H1 (cell line): ENCODE data around the gene FKRP. TPM values are rescaled to one million over a fixed set of nuclear protein-coding genes. Genes with fewer than 3 reads are reported as not detected.

Experiments used
- CTCF ChIA-PET: fragments of 300-600 bp; sonication (Branson Sonifier 250); formaldehyde crosslinking; loops from one replicate; lab custom pipeline; 2021; ENCODE audit not compliant: partially characterized antibody; lab: Charles Lee
- POLR2A ChIA-PET: fragments of 300-600 bp; sonication (Branson Sonifier 250); formaldehyde crosslinking; loops from one replicate; lab custom pipeline; 2021; ENCODE audit warnings: inconsistent platforms; ENCODE audit not compliant: partially characterized antibody; lab: Charles Lee
- DNase-seq, 2 experiments: peaks; one replicate each; pipeline versions ENCODE4 v3.0.0 to v3.0.0-alpha.2; 2010 to 2022; ENCODE audit warnings: low spot score in 2 of 2, low read depth in 1 of 2, mixed read lengths in 1 of 2
- FAIRE-seq: peaks from 2 replicates; lab custom pipeline; 2011; peaks lifted over from hg19 to GRCh38; lab: Jason Lieb, UNC
- H2AFZ ChIP-seq: 2 replicates; pipeline ENCODE4 v1.8.1; 2012; ENCODE audit warnings: low read length, inconsistent platforms
- H2AK5ac ChIP-seq: 2 replicates; pipeline ENCODE4 v1.6.1; 2013; ENCODE audit warnings: low read depth, low read length
- H2BK120ac ChIP-seq: replicated peaks from 2 replicates; pipeline ENCODE3; 2013; ENCODE audit warnings: low read depth, low read length, inconsistent platforms
- H2BK12ac ChIP-seq: 2 replicates; pipeline ENCODE4 v1.6.1; 2013; ENCODE audit warnings: low read depth, low read length
- H2BK15ac ChIP-seq: 2 replicates; pipeline ENCODE4 v1.6.1; 2013; ENCODE audit warnings: low read length
- H2BK20ac ChIP-seq: 2 replicates; pipeline ENCODE4 v1.6.1; 2013; ENCODE audit warnings: low read length
- H2BK5ac ChIP-seq: 2 replicates; pipeline ENCODE4 v1.6.1; 2013; ENCODE audit warnings: low read depth, low read length
- H3K14ac ChIP-seq: 2 replicates; pipeline ENCODE4 v1.6.1; 2013; ENCODE audit warnings: inconsistent platforms; ENCODE audit not compliant: insufficient read length
- H3K18ac ChIP-seq: 2 replicates; pipeline ENCODE4 v1.6.1; 2013; ENCODE audit warnings: low read length; ENCODE audit errors: extremely low read depth
- H3K23ac ChIP-seq: 2 replicates; pipeline ENCODE4 v1.6.1; 2013; ENCODE audit warnings: inconsistent platforms; ENCODE audit not compliant: insufficient read length
- H3K23me2 ChIP-seq: 2 replicates; pipeline ENCODE4 v1.6.1; 2013; ENCODE audit warnings: low read depth, low read length
- H3K27ac ChIP-seq: 2 replicates; pipeline ENCODE4 v1.6.1; 2011; ENCODE audit warnings: low read depth, low read length, inconsistent platforms
- H3K27me3 ChIP-seq, 4 experiments: replicated peaks in 1 of 4; 1 replicate in 1 of 4; 2 replicates in 3 of 4; pipeline versions ENCODE4 v1.6.1 to v1.8.1; 2011 to 2013; ENCODE audit warnings: low read length in 3 of 4, mild to moderate bottlenecking in 3 of 4, inconsistent platforms in 2 of 4, mixed read lengths in 2 of 4, moderate library complexity in 1 of 4; ENCODE audit not compliant: control insufficient read depth in 3 of 4, insufficient read depth in 3 of 4; ENCODE audit errors: extremely low read depth in 1 of 4
- H3K36me3 ChIP-seq, 4 experiments: 2 replicates each; pipeline versions ENCODE4 v1.6.1 to v1.8.1; 2011 to 2013; ENCODE audit warnings: mild to moderate bottlenecking in 4 of 4, low read length in 3 of 4, moderate library complexity in 2 of 4, control low read depth in 1 of 4, inconsistent platforms in 1 of 4; ENCODE audit not compliant: insufficient read depth in 4 of 4, control insufficient read depth in 2 of 4
- H3K4ac ChIP-seq: replicated peaks from 2 replicates; pipeline ENCODE3; 2013; ENCODE audit warnings: low read length, low read depth, mixed read lengths, inconsistent platforms; ENCODE audit not compliant: insufficient read length
- H3K4me1 ChIP-seq, 4 experiments: replicated peaks in 1 of 4; 1 replicate in 1 of 4; 2 replicates in 3 of 4; pipeline versions ENCODE4 v1.6.1 to v1.8.1; 2011 to 2013; ENCODE audit warnings: low read length in 3 of 4, inconsistent platforms in 2 of 4, mixed read lengths in 1 of 4; ENCODE audit not compliant: insufficient read depth in 4 of 4, control insufficient read depth in 3 of 4
- H3K4me2 ChIP-seq, 2 experiments: 2 replicates each; pipeline versions ENCODE4 v1.6.1 to v1.8.1; 2011 to 2013; ENCODE audit warnings: low read depth in 2 of 2, low read length in 2 of 2, control low read depth in 1 of 2, inconsistent platforms in 1 of 2, mild to moderate bottlenecking in 1 of 2; ENCODE audit not compliant: insufficient read depth in 1 of 2
- H3K4me3 ChIP-seq, 4 experiments: fragments of 200-600, 300-600 bp in 1 of 4; sonication (generic), shearing (Covaris generic), sonication (Bioruptor Twin) in 1 of 4; 2 replicates each; pipeline versions ENCODE4 v1.5.1 to v1.8.1; 2011 to 2016; ENCODE audit warnings: low read length in 4 of 4, low read depth in 3 of 4, control low read depth in 2 of 4, inconsistent platforms in 2 of 4, mild to moderate bottlenecking in 2 of 4, mixed read lengths in 1 of 4, moderate library complexity in 1 of 4; ENCODE audit not compliant: insufficient read depth in 2 of 4; ENCODE audit errors: extremely low read depth in 1 of 4
- H3K56ac ChIP-seq: replicated peaks from 2 replicates; pipeline ENCODE3; 2013; ENCODE audit warnings: low read depth, mild to moderate bottlenecking, mixed read lengths, low read length, inconsistent platforms; ENCODE audit not compliant: insufficient read length
- H3K79me1 ChIP-seq: 2 replicates; pipeline ENCODE4 v1.6.1; 2013; ENCODE audit warnings: low read depth, low read length, control low read depth
- H3K79me2 ChIP-seq, 2 experiments: 2 replicates each; pipeline versions ENCODE4 v1.6.1 to v1.8.1; 2012 to 2013; ENCODE audit warnings: low read length in 2 of 2, mild to moderate bottlenecking in 2 of 2, inconsistent platforms in 1 of 2; ENCODE audit not compliant: insufficient read depth in 2 of 2, control insufficient read depth in 1 of 2
- H3K9ac ChIP-seq, 4 experiments: replicated peaks in 1 of 4; 1 replicate in 1 of 4; 2 replicates in 3 of 4; pipeline versions ENCODE4 v1.6.1 to v1.8.1; 2011 to 2013; ENCODE audit warnings: low read depth in 3 of 4, low read length in 3 of 4, control low read depth in 2 of 4, mild to moderate bottlenecking in 2 of 4, moderate library complexity in 2 of 4, inconsistent platforms in 1 of 4; ENCODE audit errors: extremely low read depth in 1 of 4
- H3K9me3 ChIP-seq, 2 experiments: 2 replicates each; pipeline versions ENCODE4 v1.6.1 to v1.8.1; 2012 to 2013; ENCODE audit warnings: mild to moderate bottlenecking in 2 of 2, moderate library complexity in 2 of 2, control low read depth in 1 of 2, inconsistent platforms in 1 of 2, low read depth in 1 of 2, low read length in 1 of 2, mixed read lengths in 1 of 2; ENCODE audit not compliant: insufficient read depth in 2 of 2
- H4K20me1 ChIP-seq, 2 experiments: replicated peaks in 1 of 2; 2 replicates each; pipeline versions ENCODE3 to v1.8.1; 2011 to 2013; ENCODE audit warnings: inconsistent platforms in 2 of 2, low read length in 2 of 2, mild to moderate bottlenecking in 1 of 2; ENCODE audit not compliant: insufficient read depth in 2 of 2, control insufficient read depth in 1 of 2
- H4K5ac ChIP-seq: 2 replicates; pipeline ENCODE4 v1.6.1; 2013; ENCODE audit warnings: low read length, low read depth, mixed read lengths, inconsistent platforms; ENCODE audit not compliant: insufficient read length
- H4K8ac ChIP-seq: 2 replicates; pipeline ENCODE4 v1.8.0; 2013; ENCODE audit warnings: mild to moderate bottlenecking, moderate library complexity, low read length, inconsistent platforms; ENCODE audit not compliant: insufficient read depth; ENCODE audit errors: extremely low read depth
- H4K91ac ChIP-seq: replicated peaks from 2 replicates; pipeline ENCODE3; 2013; ENCODE audit warnings: low read length, mixed read lengths, inconsistent platforms; ENCODE audit not compliant: insufficient read length
- CEBPB ChIP-seq: IDR thresholded peaks from 2 replicates; pipeline ENCODE4 v1.6.1; 2012; ENCODE audit warnings: low read depth, low read length
- KDM1A ChIP-seq: fragments of 200-600, 300-600 bp; sonication (generic); IDR thresholded peaks from 2 replicates; pipeline ENCODE4 v1.7.1; 2016; ENCODE audit warnings: mild to moderate bottlenecking, low read length, borderline replicate concordance
- MAX ChIP-seq: IDR thresholded peaks from 2 replicates; pipeline ENCODE4 v1.6.1; 2012; ENCODE audit warnings: inconsistent platforms
- POLR2AphosphoS5 ChIP-seq: IDR thresholded peaks from 2 replicates; pipeline ENCODE4 v1.6.1; 2011; ENCODE audit warnings: low read depth, low read length
- POU5F1 ChIP-seq: IDR thresholded peaks from 2 replicates; pipeline ENCODE4 v1.6.1; 2011; ENCODE audit warnings: low read depth, mild to moderate bottlenecking, low read length, moderate library complexity
- RAD21 ChIP-seq, 2 experiments: IDR thresholded peaks in 1 of 2; conservative IDR thresholded peaks in 1 of 2; 2 replicates each; pipeline ENCODE4 v1.6.1; 2011; ENCODE audit warnings: low read depth in 2 of 2, low read length in 2 of 2, improper control_type of control experiment in 1 of 2, inconsistent platforms in 1 of 2, mild to moderate bottlenecking in 1 of 2, moderate library complexity in 1 of 2
- RFX5 ChIP-seq: IDR thresholded peaks from 2 replicates; pipeline ENCODE4 v1.6.1; 2011; ENCODE audit warnings: low read depth, low read length, improper control_type of control experiment, borderline replicate concordance
- SP1 ChIP-seq: IDR thresholded peaks from 2 replicates; pipeline ENCODE4 v1.6.1; 2011; ENCODE audit warnings: low read depth, low read length
- USF2 ChIP-seq: IDR thresholded peaks from 2 replicates; pipeline ENCODE4 v1.6.1; 2011; ENCODE audit warnings: low read length, improper control_type of control experiment
- YY1 ChIP-seq: IDR thresholded peaks from 2 replicates; pipeline ENCODE4 v1.6.1; 2011; ENCODE audit warnings: low read depth, mild to moderate bottlenecking, low read length
- WGBS, 2 experiments: shearing (Covaris generic) in 1 of 2; methylation state at CpG; one replicate each; pipeline versions ENCODE4 v1.1.6 to v1.1.7; 2013 to 2015; ENCODE audit warnings: low lambda C conversion rate in 2 of 2, mixed read lengths in 2 of 2, inconsistent platforms in 1 of 2, low coverage in 1 of 2, missing lambda C conversion rate in 1 of 2; ENCODE audit not compliant: insufficient replicate concordance in 2 of 2, insufficient coverage in 1 of 2, insufficient read length in 1 of 2; ENCODE audit errors: extremely low coverage in 1 of 2, missing lambda C conversion rate in 1 of 2; 5-methylcytosine and 5-hydroxymethylcytosine counted together
- polyA plus RNA-seq, 7 experiments: library from polyadenylated mRNA; depleted of rRNA in 3 of 7; stranded (reverse) in 5 of 7; unstranded in 2 of 7; fragments of >200 nt in 5 of 7; fragments of 200-250 nt in 2 of 7; gene quantifications; 1 replicate in 5 of 7; 2 replicates in 1 of 7; 4 replicates in 1 of 7; pipeline versions ENCODE4 v1.2.1 to v1.2.3, GENCODE V29; 2011 to 2013; ENCODE audit warnings: missing spikeins in 2 of 7, mixed read lengths in 2 of 7
- total RNA-seq: library from RNA; stranded (reverse); fragmentation: NEBNext Ultra II Directional; extraction: Animal tissue kit (Norgen Biotek cat#: 25700); gene quantifications from 2 replicates; pipeline ENCODE4 v1.2.1, GENCODE V29; 2021

The FKRP gene
- total and polyA plus RNA-seq, 2 of the 8 experiments (the other 6 are each of a cell fraction or from before 2014, with no cell fraction given) = 17.1 to 24.4 TPM

- no peak overlapping the region for H3K27ac ChIP-seq
- H2BK12ac ChIP-seq = no peak overlapping the region
- no peak overlapping the region for H4K91ac ChIP-seq
- H3K4me3 ChIP-seq = no peak overlapping the region
- H3K4ac ChIP-seq = no peak overlapping the region
- no peak overlapping the region for H2BK20ac ChIP-seq
- WGBS, 2 experiments = 91% methylated on average over 22 of the region's 23 CpGs; no CpG with 5 or more reads in 1 of the 2 experiments
- peaks cover 27 to 48% of the 10 kb centered on the region in 2 experiments for H4K20me1 ChIP-seq
- POLR2A ChIA-PET = interaction anchor here (1.0 to 1.1 kb wide), 2 partner anchors 23 to 54 kb away, joined by 3 to 4 read pairs; no protein-coding TSS in a partner anchor
- H3K79me1 ChIP-seq = peaks cover 3% of the 10 kb centered on the region
- H2BK5ac ChIP-seq = no peak overlapping the region; the same call in 1 of the 2 replicates
- no peak overlapping the region for H3K56ac ChIP-seq
- no peak overlapping the region for H3K18ac ChIP-seq
- no peaks in the 10 kb centered on the region for H3K9me3 ChIP-seq
- no peak overlapping the region for H4K8ac ChIP-seq
- H3K23me2 ChIP-seq = no peaks in the 10 kb centered on the region
- no peaks in the 10 kb centered on the region for H3K27me3 ChIP-seq
- H2AFZ ChIP-seq = no peak overlapping the region
- DNase-seq (no peak), FAIRE-seq (no peak)
- no peak overlapping the region for H4K5ac ChIP-seq
- no peak overlapping the region for H2BK120ac ChIP-seq
- H3K9ac ChIP-seq = no peak overlapping the region
- CTCF ChIA-PET = interaction anchor here (0.6 to 15.8 kb wide), 4 partner anchors 16 to 28 kb away, joined by 4 to 188 read pairs (median 6); no protein-coding TSS in a partner anchor
- H2AK5ac ChIP-seq = no peak overlapping the region
- H3K36me3 ChIP-seq = peaks cover 32 to 66% (median 51%) of the 10 kb centered on the region in 4 experiments
- no peak overlapping the region for H3K4me2 ChIP-seq
- H3K14ac ChIP-seq = no peak overlapping the region
- no peak overlapping the region for H3K23ac ChIP-seq
- H2BK15ac ChIP-seq = no peak overlapping the region
- H3K4me1 ChIP-seq = no peaks in the 10 kb centered on the region
- peaks cover 0 to 37% of the 10 kb centered on the region in 2 experiments; a peak in 2 of 4 replicates for H3K79me2 ChIP-seq
- no peak for TF ChIP-seq YY1
- TF ChIP-seq RAD21 (IDR thresholded peaks at IDR 0.05 in 1 of 2, conservative IDR thresholded peaks at IDR 0.05 in 1 of 2; ENCODE audit: low read depth in 2 of 2, low read length in 2 of 2) = no peak
- TF ChIP-seq KDM1A = no peak
- no peak for TF ChIP-seq RFX5
- no peak for TF ChIP-seq USF2
- no peak for TF ChIP-seq POLR2AphosphoS5
- no peak for TF ChIP-seq POU5F1
- TF ChIP-seq CEBPB = no peak
- no peak for TF ChIP-seq MAX
- TF ChIP-seq SP1 = no peak
These were observed 12.7 kb upstream of the FKRP start for GRCh38 chr19:46732966-46733689.
